Measurements from ENCODE around the gene DPP6.

DPP6 gene

GRCh38 chr7:154412105-154412504, 359.9 kb downstream of the DPP6 start:
- DNase-seq (ENCODE audit: low read depth), result no peak

- DNase-seq (ENCODE audit: low read depth), result no peak
These were observed 363.7 kb downstream of the DPP6 start for GRCh38 chr7:154415709-154416399.

DNA sequence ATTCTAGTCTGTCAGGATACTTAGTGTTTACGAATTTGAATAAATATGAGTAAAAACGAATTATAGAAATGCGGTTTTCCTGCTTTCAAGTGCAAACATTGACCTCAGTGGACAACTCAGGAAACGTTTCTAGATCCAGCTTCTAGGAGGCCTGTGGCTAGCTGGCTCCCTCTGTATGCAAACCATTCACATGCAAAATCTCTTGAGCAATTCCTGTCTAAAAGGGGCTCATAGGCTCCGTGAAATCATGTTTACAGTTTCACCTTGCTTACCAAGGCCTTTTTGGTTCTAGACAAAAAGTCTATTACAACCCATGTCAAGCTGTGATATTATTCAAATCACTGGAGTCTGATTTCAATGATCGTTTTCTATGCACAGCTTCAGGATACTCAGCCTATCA, 364.5 kb downstream of the DPP6 start:
- DNase-seq (ENCODE audit: low read depth), result no peak

DNA sequence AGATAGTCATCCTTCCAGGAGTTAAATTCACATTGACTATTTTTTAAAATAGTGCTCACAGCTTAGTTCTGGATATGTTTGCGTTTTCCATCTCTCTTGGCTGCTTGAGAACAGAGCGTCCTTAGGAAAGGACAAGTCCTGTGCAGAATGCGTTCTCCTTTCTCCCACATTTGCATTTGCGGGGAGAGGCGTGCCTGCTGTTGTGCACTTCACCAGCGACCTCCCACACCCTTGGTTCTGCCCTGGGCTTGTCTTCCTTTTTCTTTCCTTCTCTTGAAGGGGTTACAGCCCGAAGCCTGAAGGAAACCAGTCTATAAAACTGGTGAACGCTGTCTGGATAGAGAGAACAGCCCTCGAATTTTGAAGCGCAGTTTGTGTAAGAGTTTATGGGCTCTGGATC, 367.1 kb downstream of the DPP6 start:
- no peak for DNase-seq (ENCODE audit: low read depth)

DNA sequence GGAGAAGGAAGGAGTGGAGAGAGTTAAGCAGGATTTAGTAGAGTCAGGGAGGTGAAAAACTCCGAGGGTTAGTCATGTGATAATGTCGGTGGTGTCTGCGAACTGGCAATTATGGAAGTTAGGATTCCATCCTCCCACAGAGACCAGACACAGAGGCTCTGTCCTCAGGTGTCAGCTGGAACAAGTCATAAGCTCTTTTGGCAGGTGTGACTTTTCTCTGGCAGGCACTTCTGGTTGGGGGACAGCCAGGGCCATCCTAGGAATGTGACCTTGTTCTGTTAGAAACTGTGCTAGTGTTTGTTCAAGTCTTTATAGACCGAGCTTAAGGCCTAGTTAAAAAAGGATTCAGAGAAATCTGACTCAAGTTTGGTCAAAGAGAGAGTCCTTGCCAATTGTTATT, 371.0 kb downstream of the DPP6 start:
- DNase-seq (ENCODE audit: low read depth), result no peak

DNA sequence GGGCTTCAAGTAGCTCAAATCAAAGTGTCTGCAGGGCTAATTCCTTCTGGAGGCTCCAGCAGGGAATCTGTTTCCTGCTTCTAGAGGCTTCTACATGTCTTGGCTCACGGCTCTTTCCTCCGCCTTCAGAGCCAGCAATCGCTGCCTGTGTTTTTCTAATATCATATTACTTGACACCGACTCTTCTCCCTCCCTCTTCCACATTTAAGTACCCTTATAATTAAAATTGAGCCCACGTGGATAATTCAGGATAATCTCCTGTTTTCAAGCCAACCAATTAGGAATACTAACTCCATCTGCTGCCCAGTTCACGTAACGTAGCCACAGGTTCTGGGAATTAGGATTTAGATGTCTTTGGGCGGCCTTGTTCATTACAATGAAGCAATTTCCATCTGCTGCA, 372.2 kb downstream of the DPP6 start:
- DNase-seq (ENCODE audit: low read depth), result no peak

- no peak for DNase-seq (ENCODE audit: low read depth)
These were observed 373.1 kb downstream of the DPP6 start for GRCh38 chr7:154425271-154425670.

- DNase-seq (ENCODE audit: low read depth), result no peak
These were observed 374.6 kb downstream of the DPP6 start for GRCh38 chr7:154426778-154427177.

GRCh38 chr7:154427533-154427932, 375.3 kb downstream of the DPP6 start:
- DNase-seq (ENCODE audit: low read depth), result no peak

DNA sequence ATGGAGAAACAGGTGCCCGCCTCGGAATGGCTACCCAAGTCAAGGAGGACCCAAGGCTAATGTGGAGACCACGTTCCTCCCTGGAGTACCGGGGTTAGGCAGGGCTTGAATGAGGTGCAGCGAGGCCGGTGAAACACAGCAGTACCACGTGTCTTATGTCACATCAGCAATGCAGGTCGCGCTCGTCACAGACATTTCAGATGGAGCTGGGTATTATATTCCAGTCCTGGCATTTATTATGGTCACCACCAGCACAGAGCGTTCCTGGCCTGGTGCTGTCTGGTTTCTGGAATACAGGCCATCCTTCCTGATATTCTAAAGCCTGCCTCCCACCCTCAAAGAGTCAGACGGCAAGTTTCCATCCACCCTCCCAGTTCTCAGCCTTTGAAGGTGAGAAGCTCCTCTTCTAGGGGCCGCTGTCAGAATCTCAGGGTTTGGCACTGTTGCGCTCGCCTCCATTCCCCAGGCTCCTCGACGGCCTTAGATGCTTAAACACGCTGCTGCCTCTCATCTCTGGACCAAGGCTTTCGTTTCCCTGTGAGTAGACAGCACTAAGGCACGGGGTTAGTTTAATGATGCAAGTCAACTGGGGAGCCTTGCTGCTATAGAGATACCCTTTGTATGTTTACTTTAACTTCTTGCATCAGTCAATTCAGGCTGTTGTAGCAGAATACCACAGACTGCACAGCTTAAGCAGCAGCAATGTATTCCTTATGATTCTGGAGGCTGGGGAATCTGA, 377.6 kb downstream of the DPP6 start:
- no peak for DNase-seq (ENCODE audit: low read depth)

GRCh38 chr7:154430640-154431039, 378.4 kb downstream of the DPP6 start:
- no peak for DNase-seq (ENCODE audit: low read depth)

GRCh38 chr7:154431045-154431444, 378.8 kb downstream of the DPP6 start:
- DNase-seq (ENCODE audit: low read depth), result no peak

GRCh38 chr7:154433632-154434598, 381.7 kb downstream of the DPP6 start:
- DNase-seq (ENCODE audit: low read depth), result no peak

GRCh38 chr7:154436560-154436959, 384.4 kb downstream of the DPP6 start:
- DNase-seq (ENCODE audit: low read depth), result no peak

DNA sequence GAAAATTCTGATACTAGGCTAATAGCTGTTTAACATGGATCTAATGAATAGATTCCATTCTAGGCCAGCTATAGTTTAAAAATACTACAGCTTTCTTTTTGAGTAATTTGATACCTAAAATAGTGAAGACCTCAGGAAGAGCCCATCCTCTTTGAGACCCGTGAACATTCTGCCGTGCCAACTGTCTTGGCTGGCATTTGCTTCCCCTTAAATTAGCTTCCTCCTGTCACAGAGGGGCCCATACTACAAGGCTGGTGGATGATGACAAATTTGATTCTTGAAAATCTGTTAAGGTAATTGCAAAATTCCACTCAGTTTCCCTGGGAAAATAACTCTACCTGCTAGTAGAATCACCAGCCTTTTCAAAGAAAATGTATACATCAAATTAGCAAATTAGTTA, 385.0 kb downstream of the DPP6 start:
- DNase-seq (ENCODE audit: low read depth), result no peak

DNA sequence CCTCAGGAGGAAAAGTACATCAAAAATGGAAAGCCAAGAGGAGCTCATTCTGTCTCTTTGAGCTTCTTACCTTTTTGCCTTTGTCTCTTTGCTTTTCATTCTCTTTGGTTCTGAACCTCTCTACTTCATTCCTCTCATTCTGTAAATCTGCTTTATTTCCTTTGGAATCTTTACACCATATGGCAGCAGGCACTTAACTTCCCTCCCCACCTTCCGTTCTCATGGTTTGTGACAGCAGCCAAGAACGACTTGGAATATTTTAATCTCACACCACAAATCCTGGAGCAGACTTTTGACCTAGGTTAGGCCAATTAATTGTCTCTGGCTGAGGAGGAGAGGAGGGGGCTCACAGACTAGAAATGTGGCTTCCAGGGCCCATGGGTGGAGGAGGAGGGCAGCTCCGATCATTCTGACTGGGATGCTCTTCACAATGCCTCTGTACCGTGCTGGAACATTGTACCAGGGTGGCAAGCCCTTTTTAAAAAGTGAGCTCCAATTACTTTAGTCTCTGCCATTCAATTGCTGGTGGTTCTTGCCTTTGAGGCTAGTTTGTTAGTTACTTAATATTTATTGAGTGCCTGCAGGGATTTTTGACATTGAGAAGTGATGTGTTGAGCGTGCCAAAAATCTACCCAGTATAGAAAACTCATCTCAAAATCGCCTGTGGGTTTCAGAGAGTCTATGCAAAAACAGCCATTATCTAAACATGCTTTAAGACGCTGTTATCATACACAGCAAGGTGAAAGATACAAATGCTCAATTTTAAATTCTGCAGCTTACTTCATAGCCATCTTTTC, 386.6 kb downstream of the DPP6 start:
- DNase-seq (ENCODE audit: low read depth), result no peak

GRCh38 chr7:154440058-154440457, 387.9 kb downstream of the DPP6 start:
- DNase-seq (ENCODE audit: low read depth), result no peak

DNA sequence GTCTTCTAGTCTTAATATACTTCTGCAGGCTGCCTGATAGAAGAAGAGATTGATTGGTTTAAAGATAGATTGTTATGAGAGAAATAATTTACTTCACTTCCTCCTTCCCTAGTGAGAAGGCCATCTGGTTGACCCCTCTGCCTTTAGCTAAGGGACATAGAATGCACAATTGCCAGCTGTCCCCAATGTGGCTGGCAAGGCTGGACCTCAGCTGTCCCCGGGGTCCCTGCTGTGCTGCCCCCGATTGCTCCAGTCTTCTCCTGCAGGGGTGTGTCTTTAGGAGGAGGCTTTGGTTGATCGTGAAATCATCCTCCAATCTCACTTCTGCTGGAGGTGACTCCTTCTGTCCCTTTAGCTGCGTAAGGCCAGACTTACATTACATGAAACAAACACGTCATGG, 388.5 kb downstream of the DPP6 start:
- DNase-seq (ENCODE audit: low read depth), result no peak

- DNase-seq (ENCODE audit: low read depth), result no peak
These were observed 389.6 kb downstream of the DPP6 start for GRCh38 chr7:154441811-154442210.

- DNase-seq (ENCODE audit: low read depth), result no peak
These were observed 390.7 kb downstream of the DPP6 start for GRCh38 chr7:154442939-154443338.

- no peak for DNase-seq (ENCODE audit: low read depth)
These were observed 398.3 kb downstream of the DPP6 start for GRCh38 chr7:154450451-154450850.

Data from fibroblast of the conjunctiva (primary cell).